Kidney (tissue), 22 donors: ENCODE measurements around the gene TLNRD1. TPM values are rescaled to one million over a fixed set of nuclear protein-coding genes. Genes with fewer than 3 reads are reported as not detected.

Experiments
- DNase-seq, 5 donors: peaks; one replicate each; pipeline ENCODE4 v3.0.0-alpha.2; 2013 to 2020
- FAIRE-seq: peaks from 2 replicates; lab custom pipeline; 2012; peaks lifted over from hg19 to GRCh38; lab: Jason Lieb, UNC
- H3K27ac ChIP-seq, 2 donors: one replicate each; pipeline ENCODE4 v1.7.0; 2013; ENCODE audit warnings: low read depth in 2 of 2, low read length in 2 of 2, inconsistent platforms in 1 of 2
- H3K27me3 ChIP-seq: one replicate; pipeline ENCODE4 v1.7.1; 2013; ENCODE audit warnings: low read length, inconsistent platforms; ENCODE audit not compliant: control insufficient read depth, insufficient read depth
- H3K36me3 ChIP-seq, 3 donors: one replicate each; pipeline versions ENCODE4 v1.7.0 to v1.7.1; 2013; ENCODE audit warnings: low read length in 3 of 3, control low read depth in 1 of 3, inconsistent platforms in 1 of 3; ENCODE audit not compliant: insufficient read depth in 3 of 3, control insufficient read depth in 2 of 3
- H3K4me1 ChIP-seq, 3 donors: one replicate each; pipeline versions ENCODE4 v1.7.0 to v1.7.1; 2013; ENCODE audit warnings: low read length in 3 of 3, inconsistent platforms in 1 of 3, low read depth in 1 of 3; ENCODE audit not compliant: control insufficient read depth in 2 of 3, insufficient read depth in 2 of 3
- H3K4me3 ChIP-seq, 3 donors: one replicate each; pipeline versions ENCODE4 v1.7.0 to v1.8.1; 2013; ENCODE audit warnings: low read length in 3 of 3, control low read depth in 1 of 3, inconsistent platforms in 1 of 3
- H3K9ac ChIP-seq, 3 donors: one replicate each; pipeline versions ENCODE4 v1.7.0 to v1.7.1; 2013; ENCODE audit warnings: low read length in 3 of 3, control low read depth in 1 of 3, inconsistent platforms in 1 of 3
- H3K9me3 ChIP-seq, 3 donors: one replicate each; pipeline versions ENCODE4 v1.7.0 to v1.7.1; 2013; ENCODE audit warnings: low read length in 3 of 3, control low read depth in 1 of 3, inconsistent platforms in 1 of 3; ENCODE audit not compliant: control insufficient read depth in 2 of 3, insufficient read depth in 1 of 3
- CTCF ChIP-seq: IDR thresholded peaks from 3 replicates; pipeline ENCODE4 v1.5.1; 2012; ENCODE audit warnings: mild to moderate bottlenecking, moderate library complexity, borderline replicate concordance; ENCODE audit not compliant: insufficient read depth; ENCODE audit errors: extremely low read depth
- intact Hi-C: fragments of 100-400 bp; cut with DNase I; formaldehyde crosslinking; loops from one replicate; pipeline ENCODE4 v1.11.1; 2022
- long read RNA-seq, 10 donors: library from polyadenylated mRNA in 1 of 10; unstranded in 1 of 10; transcript quantifications; one replicate each; pipeline ENCODE4 v2.0.0 and lab custom pipeline, GENCODE V29; 2021 to 2026
- polyA plus RNA-seq: library from polyadenylated mRNA; stranded (reverse); fragments of 350-450 nt; fragmentation: Illumina TruSeq; extraction: RNeasy Lipid Tissue Mini Kit (QIAGEN cat#74804); gene quantifications from one replicate; pipeline ENCODE4 v1.2.3, GENCODE V29; 2014; ENCODE audit warnings: low read depth, low replicate concordance; ENCODE audit not compliant: insufficient read depth
- total RNA-seq: library from RNA; stranded (reverse); fragmentation: NEBNext Ultra II Directional; extraction: Animal tissue kit (Norgen Biotek cat#: 25700); gene quantifications from one replicate; pipeline ENCODE4 v1.2.1, GENCODE V29; 2021
- donor health status: control.
- donor health status: control.
- donor health status: control.
- donor health status: control.
- donor health status: control.
- donor health status: DM: yes; HTN: yes; CAD: no.
- donor health status: Normal renal cell carcinoma (clear cell type).

The TLNRD1 gene
- 16.7 TPM for total RNA-seq
- 7.4 TPM for polyA plus RNA-seq
- long read RNA-seq, donor 1, full-length matches to known transcripts = 29 of 29 reads
- long read RNA-seq, donor 1, partial matches to known transcripts = 0 of 29 reads
- long read RNA-seq, donor 1, other reads (novel, unspliced or antisense) = 0 of 29 reads
- long read RNA-seq, donor 2, full-length matches to known transcripts = 25 of 25 reads
- long read RNA-seq, donor 2, partial matches to known transcripts = 0 of 25 reads
- long read RNA-seq, donor 2, other reads (novel, unspliced or antisense) = 0 of 25 reads
- long read RNA-seq, donor 3, full-length matches to known transcripts = 21 of 21 reads
- long read RNA-seq, donor 3, partial matches to known transcripts = 0 of 21 reads
- long read RNA-seq, donor 3, other reads (novel, unspliced or antisense) = 0 of 21 reads
- long read RNA-seq, donor 4, full-length matches to known transcripts = 14 of 14 reads
- long read RNA-seq, donor 4, partial matches to known transcripts = 0 of 14 reads
- long read RNA-seq, donor 4, other reads (novel, unspliced or antisense) = 0 of 14 reads
- long read RNA-seq, donor 5 = 0 reads
- long read RNA-seq, donor 6, full-length matches to known transcripts = 19 of 19 reads
- long read RNA-seq, donor 6, partial matches to known transcripts = 0 of 19 reads
- long read RNA-seq, donor 6, other reads (novel, unspliced or antisense) = 0 of 19 reads
- long read RNA-seq, donor 7, full-length matches to known transcripts = 25 of 26 reads
- long read RNA-seq, donor 7, partial matches to known transcripts = 0 of 26 reads
- long read RNA-seq, donor 7, other reads (novel, unspliced or antisense) = 1 of 26 reads
- long read RNA-seq, donor 8, full-length matches to known transcripts = 34 of 34 reads
- long read RNA-seq, donor 8, partial matches to known transcripts = 0 of 34 reads
- long read RNA-seq, donor 8, other reads (novel, unspliced or antisense) = 0 of 34 reads
- long read RNA-seq, donor 9, full-length matches to known transcripts = 14 of 14 reads
- long read RNA-seq, donor 9, partial matches to known transcripts = 0 of 14 reads
- long read RNA-seq, donor 9, other reads (novel, unspliced or antisense) = 0 of 14 reads
- long read RNA-seq, donor 10, full-length matches to known transcripts = 24 of 24 reads
- long read RNA-seq, donor 10, partial matches to known transcripts = 0 of 24 reads
- long read RNA-seq, donor 10, other reads (novel, unspliced or antisense) = 0 of 24 reads

GRCh38 chr15:81000624-81001151 is at the start of gene TLNRD1:
Gene TLNRD1 (plus strand): TSS chr15:81000923. CDS start chr15:81002272, 1,349 bp downstream.
- H3K4me3 ChIP-seq = peak within 1 kb of the TSS; percentile 65 to 87 (median 83)
- peaks cover 0 to 2% (median 0%) of the 10 kb centered on the region in 3 donors for H3K36me3 ChIP-seq
- no peaks in the 10 kb centered on the region for H3K9me3 ChIP-seq
- no peak for TF ChIP-seq CTCF
- H3K27ac ChIP-seq = peak within 1 kb of the TSS; percentile 90 to 95
- FAIRE-seq (no peak), DNase-seq (peak; percentile 92 to 97 (median 94))
- no peaks in the 10 kb centered on the region for H3K27me3 ChIP-seq
- H3K9ac ChIP-seq = peak within 1 kb of the TSS; percentile 59 to 91 (median 72)
- peaks cover 0 to 15% (median under 1%) of the 10 kb centered on the region in 3 donors for H3K4me1 ChIP-seq
- intact Hi-C loops = no loop called here

GRCh38 chr15:80951941-80952340 is 48.8 kb upstream of the TLNRD1 start:
- no peak for FAIRE-seq
- Histone ChIP-seq H3K27ac (no peak overlapping the region), H3K4me3 (no peak overlapping the region), H3K36me3 (peaks cover 0 to 32% (median 26%) of the 10 kb centered on the region in 3 donors), H3K27me3 (no peaks in the 10 kb centered on the region), H3K9ac (no peak overlapping the region), H3K9me3 (no peaks in the 10 kb centered on the region), H3K4me1 (no peaks in the 10 kb centered on the region)
- peak in 1 of 5 donors; percentile 13 for DNase-seq
- intact Hi-C loops = no loop called here
- TF ChIP-seq CTCF = no peak
